Ectodermal cell (in vitro differentiated cells): ENCODE data around the gene PRKG1.

Source experiments
- H3K27ac ChIP-seq: 2 replicates; pipeline ENCODE4 v1.7.0; 2013; ENCODE audit warnings: mild to moderate bottlenecking, low read depth, low read length; ENCODE audit not compliant: insufficient read depth, poor library complexity, severe bottlenecking
- H3K27me3 ChIP-seq: 2 replicates; pipeline ENCODE4 v1.7.0; 2013; ENCODE audit warnings: mild to moderate bottlenecking, low read length; ENCODE audit not compliant: insufficient read depth, control insufficient read depth, poor library complexity, severe bottlenecking
- H3K36me3 ChIP-seq: one replicate; pipeline ENCODE4 v1.7.0; 2013; ENCODE audit warnings: low read length; ENCODE audit not compliant: control insufficient read depth, insufficient read depth
- H3K4me1 ChIP-seq: one replicate; pipeline ENCODE4 v1.7.0; 2013; ENCODE audit warnings: low read length; ENCODE audit not compliant: control insufficient read depth, insufficient read depth
- H3K4me3 ChIP-seq: 2 replicates; pipeline ENCODE4 v1.7.0; 2013; ENCODE audit warnings: low read depth, low read length, control low read depth; ENCODE audit not compliant: insufficient read depth
- H3K9me3 ChIP-seq: 2 replicates; pipeline ENCODE4 v1.7.0; 2013; ENCODE audit warnings: mild to moderate bottlenecking, low read length, moderate library complexity; ENCODE audit not compliant: control insufficient read depth
- WGBS, 2 experiments: methylation state at CpG; one replicate each; pipeline ENCODE4 v1.1.7; 2013; ENCODE audit warnings: missing lambda C conversion rate in 2 of 2; 5-methylcytosine and 5-hydroxymethylcytosine counted together

PRKG1 gene

GRCh38 chr10:51986516-51986915, 912.2 kb downstream of the PRKG1 start:
- no peak overlapping the region for H3K27ac ChIP-seq
- WGBS, 2 experiments: 65 to 80% methylated on average over 1 of the region's 2 CpGs

GRCh38 chr10:51993475-51993874, 919.2 kb downstream of the PRKG1 start:
- Histone ChIP-seq H3K36me3 (no peaks in the 10 kb centered on the region), H3K4me1 (no peaks in the 10 kb centered on the region), H3K4me3 (no peak overlapping the region), H3K27me3 (no peaks in the 10 kb centered on the region), H3K9me3 (no peaks in the 10 kb centered on the region), H3K27ac (no peak overlapping the region)
- 80 to 83% methylated on average over 1 of the region's 1 CpG for WGBS, 2 experiments

More at GRCh38 chr10:51986516-51986915, 912.2 kb downstream of the PRKG1 start:
- Histone ChIP-seq H3K27me3 (no peaks in the 10 kb centered on the region), H3K9me3 (no peaks in the 10 kb centered on the region), H3K4me3 (no peak overlapping the region), H3K36me3 (no peaks in the 10 kb centered on the region), H3K4me1 (no peaks in the 10 kb centered on the region)

DNA sequence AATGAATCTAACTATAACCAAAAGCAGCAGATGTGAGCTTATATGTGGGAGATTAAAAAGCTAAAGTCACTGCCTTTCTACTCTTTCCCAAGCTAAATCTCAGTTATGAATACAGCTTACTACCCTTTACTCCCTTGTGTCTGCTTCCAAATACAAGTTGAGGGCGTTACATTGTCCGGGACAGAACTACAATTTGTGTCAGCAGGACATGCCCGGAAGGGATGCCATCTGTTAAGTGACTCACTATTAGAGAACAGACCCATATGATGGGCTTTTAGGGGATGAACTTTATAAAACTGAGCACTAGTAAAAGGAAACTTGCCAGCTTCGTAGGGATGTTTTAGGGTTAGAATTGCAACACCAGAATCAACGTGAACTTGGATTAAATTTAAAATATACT, 924.8 kb downstream of the PRKG1 start:
- 91% methylated on average over 4 of the region's 5 CpGs for WGBS, 2 experiments
- Histone ChIP-seq H3K27ac (no peak overlapping the region), H3K4me3 (no peak overlapping the region), H3K36me3 (no peaks in the 10 kb centered on the region), H3K9me3 (no peaks in the 10 kb centered on the region), H3K27me3 (no peaks in the 10 kb centered on the region), H3K4me1 (no peaks in the 10 kb centered on the region)

DNA sequence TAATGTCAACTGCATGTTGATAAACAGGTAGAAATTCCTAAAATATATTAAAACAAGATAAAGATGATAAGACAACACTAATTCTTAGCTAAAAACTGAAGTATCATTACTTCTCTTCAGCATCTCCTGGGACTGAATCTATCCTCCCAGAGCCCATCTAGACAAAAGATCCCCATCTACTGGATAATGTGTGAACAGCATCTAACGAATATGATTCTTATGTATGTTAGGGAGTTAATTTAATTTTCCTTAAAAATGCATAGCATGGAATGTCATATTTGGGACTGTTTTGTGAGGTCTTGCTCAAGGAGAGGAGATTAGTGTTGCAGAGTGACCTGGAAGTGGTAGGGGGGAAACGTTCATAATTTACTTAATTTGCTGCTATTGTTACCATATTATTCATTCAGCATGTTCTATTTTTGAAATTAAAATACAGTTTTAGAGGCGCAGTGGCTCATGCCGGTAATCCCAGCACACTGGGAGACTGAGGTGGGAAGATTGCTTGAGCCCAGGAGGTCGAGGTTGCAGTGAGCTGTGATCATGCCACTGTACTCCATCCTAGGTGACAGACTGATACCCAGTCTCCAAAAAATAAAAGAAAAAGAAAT, 930.2 kb downstream of the PRKG1 start:
- WGBS, 2 experiments: 56% methylated on average over 4 of the region's 5 CpGs
- Histone ChIP-seq H3K36me3 (no peaks in the 10 kb centered on the region), H3K27ac (no peak overlapping the region), H3K27me3 (no peaks in the 10 kb centered on the region), H3K4me3 (no peak overlapping the region), H3K4me1 (no peaks in the 10 kb centered on the region), H3K9me3 (no peaks in the 10 kb centered on the region)

DNA sequence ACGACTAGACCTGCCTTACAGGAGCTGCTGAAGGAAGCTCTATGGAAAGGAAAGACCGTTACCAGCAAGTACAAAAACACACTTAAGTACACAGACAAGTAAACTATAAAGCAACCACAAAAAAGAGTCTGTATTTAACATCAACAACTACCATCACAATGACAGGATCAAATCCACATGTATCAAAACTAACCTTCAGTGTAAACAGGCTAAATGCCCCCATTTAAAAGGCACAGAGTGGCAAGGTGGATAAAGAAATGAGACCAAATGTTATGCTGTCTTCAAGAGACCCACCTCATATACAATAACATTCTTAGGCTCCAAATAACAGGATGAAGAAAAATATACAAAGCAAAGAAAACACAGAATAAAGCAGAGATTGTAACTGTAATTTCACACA, 932.8 kb downstream of the PRKG1 start:
- 93 to 94% methylated on average over 2 of the region's 2 CpGs for WGBS, 2 experiments
- Histone ChIP-seq H3K9me3 (no peaks in the 10 kb centered on the region), H3K27me3 (no peaks in the 10 kb centered on the region), H3K27ac (no peak overlapping the region), H3K4me1 (no peaks in the 10 kb centered on the region), H3K36me3 (no peaks in the 10 kb centered on the region), H3K4me3 (no peak overlapping the region)

DNA sequence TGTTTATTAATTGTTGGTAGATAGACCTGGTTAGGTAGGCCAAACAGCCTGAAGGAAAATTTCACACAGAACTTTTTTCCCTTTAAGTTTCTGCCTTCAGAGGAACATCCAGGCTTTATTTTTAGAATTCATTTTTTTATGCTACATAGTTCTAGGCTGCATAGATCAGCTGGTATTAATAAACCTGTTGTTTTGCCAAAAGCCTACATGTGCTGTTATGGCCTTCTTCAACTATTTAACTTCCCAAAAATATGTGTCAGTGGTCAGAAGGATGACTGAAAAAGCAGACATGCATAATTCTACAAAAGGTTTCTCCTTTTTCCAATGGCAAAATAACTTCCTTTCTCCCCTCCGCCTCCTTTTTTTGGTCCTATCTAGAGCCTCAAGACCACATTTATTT, 936.8 kb downstream of the PRKG1 start:
- H3K4me3 ChIP-seq: no peak overlapping the region
- H3K9me3 ChIP-seq: no peaks in the 10 kb centered on the region
- H3K27ac ChIP-seq: no peak overlapping the region
- H3K4me1 ChIP-seq: no peaks in the 10 kb centered on the region
- H3K36me3 ChIP-seq: peaks cover 4% of the 10 kb centered on the region
- 90 to 95% methylated on average over 1 of the region's 1 CpG for WGBS, 2 experiments
- no peaks in the 10 kb centered on the region for H3K27me3 ChIP-seq

- H3K9me3 ChIP-seq: no peaks in the 10 kb centered on the region
- H3K27ac ChIP-seq: peak overlapping the region; percentile 67
- H3K27me3 ChIP-seq: no peaks in the 10 kb centered on the region
- WGBS, 2 experiments: 30% methylated on average over 3 of the region's 3 CpGs
- H3K4me1 ChIP-seq: peaks cover 14% of the 10 kb centered on the region
- peaks cover 4% of the 10 kb centered on the region for H3K36me3 ChIP-seq
- H3K4me3 ChIP-seq: no peak overlapping the region
These were observed 944.8 kb downstream of the PRKG1 start for GRCh38 chr10:52019077-52019555.

DNA sequence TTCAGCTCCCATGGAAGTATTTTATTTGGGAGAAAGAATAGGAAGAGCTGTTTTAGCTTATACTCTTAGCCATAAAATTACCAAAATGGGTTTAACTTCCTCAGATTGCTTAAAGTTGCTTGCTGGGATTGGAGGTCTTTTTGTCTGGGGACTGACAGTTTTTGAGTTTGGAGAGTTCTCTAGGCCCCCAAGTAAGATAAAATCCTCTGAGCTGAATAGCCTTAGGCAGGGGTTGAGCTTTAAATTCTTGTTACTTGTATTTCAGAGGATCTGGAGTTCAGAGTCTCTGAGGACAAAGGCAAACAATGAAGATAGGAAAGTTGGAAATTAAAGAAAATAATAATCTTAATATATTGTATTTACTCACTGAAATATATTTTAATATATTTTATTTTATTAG, 945.4 kb downstream of the PRKG1 start:
- H3K27ac ChIP-seq: peak overlapping the region; percentile 67
- no peaks in the 10 kb centered on the region for H3K9me3 ChIP-seq
- no peaks in the 10 kb centered on the region for H3K27me3 ChIP-seq
- H3K36me3 ChIP-seq: peaks cover 4% of the 10 kb centered on the region
- H3K4me3 ChIP-seq: no peak overlapping the region
- peaks cover 14% of the 10 kb centered on the region for H3K4me1 ChIP-seq

DNA sequence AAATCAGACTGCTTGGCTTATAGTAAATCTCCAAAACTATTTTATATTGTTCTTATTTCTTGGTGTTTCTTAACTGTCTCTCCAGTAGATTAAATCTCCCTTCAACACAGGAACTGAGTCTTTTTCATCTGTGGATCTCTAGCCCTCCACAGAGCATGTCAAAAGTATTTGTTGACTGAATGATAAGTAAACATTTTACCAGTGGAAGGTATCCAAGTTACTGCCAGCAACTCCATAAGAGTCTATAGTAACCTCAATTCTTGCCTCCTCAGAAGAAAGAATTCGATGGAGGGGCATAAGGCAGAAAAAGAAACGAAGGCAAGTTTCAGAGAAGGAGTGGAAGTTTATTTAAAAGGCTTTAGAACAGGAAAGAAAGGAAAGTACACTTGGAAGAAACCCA, 945.9 kb downstream of the PRKG1 start:
- Histone ChIP-seq H3K36me3 (peaks cover 1% of the 10 kb centered on the region), H3K27ac (no peak overlapping the region), H3K9me3 (no peaks in the 10 kb centered on the region), H3K27me3 (no peaks in the 10 kb centered on the region), H3K4me1 (peaks cover 14% of the 10 kb centered on the region), H3K4me3 (no peak overlapping the region)
- 95 to 97% methylated on average over 2 of the region's 2 CpGs for WGBS, 2 experiments

GRCh38 chr10:52020702-52021101, 946.4 kb downstream of the PRKG1 start:
- no peaks in the 10 kb centered on the region for H3K36me3 ChIP-seq
- 90 to 96% methylated on average over 2 of the region's 2 CpGs for WGBS, 2 experiments
- H3K4me3 ChIP-seq: no peak overlapping the region
- no peaks in the 10 kb centered on the region for H3K27me3 ChIP-seq
- peaks cover 14% of the 10 kb centered on the region for H3K4me1 ChIP-seq
- no peak overlapping the region for H3K27ac ChIP-seq
- H3K9me3 ChIP-seq: no peaks in the 10 kb centered on the region
